GM19099 (cell line): ENCODE measurements around the gene GPRC5C.

Experiments
- POLR2A ChIP-seq: IDR thresholded peaks from 3 replicates; pipeline ENCODE4 v1.6.1; 2011; ENCODE audit warnings: low read depth; ENCODE audit not compliant: insufficient read length; ENCODE audit errors: extremely low read depth

GPRC5C gene

DNA sequence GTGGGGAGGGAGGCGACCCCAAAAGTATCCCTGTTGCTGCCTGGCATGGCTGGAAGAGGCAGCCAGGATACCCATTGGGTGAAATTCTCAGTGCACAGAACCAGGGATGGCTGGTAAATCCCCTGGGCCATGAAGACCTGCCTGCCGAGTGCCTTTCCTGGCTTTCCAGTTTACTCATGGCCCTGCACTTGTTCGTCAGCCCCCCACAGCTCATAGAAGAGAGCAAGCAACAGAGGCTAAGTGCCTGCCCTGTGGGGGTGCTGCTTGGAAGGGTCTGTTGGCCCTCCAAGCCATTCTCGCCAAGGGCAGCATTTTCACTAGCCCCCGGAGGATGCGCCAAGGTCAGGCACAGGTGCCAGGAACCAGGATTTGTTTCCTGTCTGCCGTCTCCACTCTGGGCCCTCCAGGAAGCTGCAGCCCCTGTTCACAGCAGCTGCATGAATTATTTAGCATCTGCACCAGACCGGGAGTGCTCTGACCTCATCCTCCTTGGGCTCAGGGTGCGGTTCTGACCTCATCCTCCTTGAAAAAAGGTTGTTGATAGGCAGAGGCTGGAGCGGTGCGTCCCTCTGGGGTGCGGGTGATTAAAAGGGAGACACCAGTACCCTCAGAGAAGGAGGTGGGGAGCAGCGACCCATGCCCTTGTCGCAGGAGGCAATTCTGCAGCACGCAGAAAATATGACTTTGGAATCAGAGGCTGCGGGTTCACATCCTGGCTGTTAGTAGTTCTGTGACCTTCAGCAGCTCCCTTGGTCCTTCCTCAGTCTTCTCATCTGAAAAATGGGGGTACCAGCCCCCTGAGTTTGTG, 20.3 kb downstream of the GPRC5C start:
- TF ChIP-seq POLR2A, result no peak

GRCh38 chr17:74452841-74453661, 21.2 kb downstream of the GPRC5C start:
- TF ChIP-seq POLR2A, result no peak

DNA sequence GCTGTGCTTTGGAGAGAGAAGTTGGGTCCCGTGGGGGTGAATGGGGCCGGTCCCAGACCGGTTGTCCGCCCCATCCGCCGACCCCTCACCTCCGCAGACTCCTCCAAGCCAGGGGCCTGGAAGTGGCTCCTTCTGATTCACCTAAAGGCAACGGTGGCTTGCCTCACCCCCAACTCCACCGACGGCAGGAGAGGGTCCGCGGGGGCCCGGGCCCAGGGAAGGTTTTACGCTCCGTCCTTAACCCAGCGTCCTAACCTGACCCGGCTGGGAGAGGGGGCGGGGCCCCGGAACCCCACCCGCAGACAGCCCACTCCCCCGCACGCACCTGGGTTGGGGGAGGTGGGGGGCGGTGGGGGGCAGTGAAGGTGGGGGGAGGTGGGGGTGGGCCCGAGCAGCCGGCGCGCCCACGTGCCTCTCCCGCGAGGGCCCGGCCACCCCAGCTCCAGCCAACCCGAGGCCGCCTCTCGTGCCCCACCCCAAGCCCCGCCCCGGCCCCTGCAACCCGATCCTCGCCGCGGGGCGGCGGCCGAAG, 21.8 kb downstream of the GPRC5C start:
- no peak for TF ChIP-seq POLR2A

DNA sequence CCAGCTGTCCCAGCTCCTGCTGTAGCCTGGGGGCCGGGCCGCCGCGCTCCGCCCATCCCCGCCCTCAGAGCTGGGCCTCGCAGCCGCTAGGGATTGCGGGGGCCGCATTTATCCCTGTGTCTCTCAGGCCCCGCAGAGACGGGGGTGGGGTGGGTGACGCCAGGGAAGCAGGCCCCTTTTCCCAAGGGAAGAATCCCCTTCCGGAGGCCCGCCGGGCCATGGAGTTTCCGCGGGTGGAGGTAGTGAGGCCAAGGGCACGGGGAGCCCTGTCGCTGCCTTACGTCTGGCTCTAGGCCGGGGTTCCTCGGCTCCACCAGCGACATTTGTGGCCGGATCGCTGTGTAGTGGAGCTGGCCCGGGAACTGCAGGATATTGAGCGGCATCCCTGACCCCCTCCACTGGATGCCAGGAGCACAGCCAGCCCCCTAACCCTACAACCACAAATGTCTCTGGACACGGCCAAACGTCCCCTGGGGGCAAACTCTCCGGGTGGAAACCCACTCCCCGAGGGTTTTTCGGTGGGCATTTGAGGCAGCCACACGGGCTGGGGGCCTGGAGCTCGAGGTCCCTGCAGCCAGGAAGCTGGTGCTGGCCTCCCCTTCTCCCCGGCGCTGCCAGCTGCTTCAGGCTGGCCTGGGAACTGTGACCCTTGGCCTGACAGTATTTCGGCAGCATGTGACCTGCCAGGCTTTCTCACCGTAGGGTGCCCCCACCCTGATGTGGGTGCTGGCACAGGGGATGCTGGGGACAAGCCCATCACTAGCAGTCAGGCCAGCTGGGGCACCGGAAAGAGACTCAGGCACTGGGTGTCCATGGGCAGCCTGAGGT, 22.5 kb downstream of the GPRC5C start:
- no peak for TF ChIP-seq POLR2A

DNA sequence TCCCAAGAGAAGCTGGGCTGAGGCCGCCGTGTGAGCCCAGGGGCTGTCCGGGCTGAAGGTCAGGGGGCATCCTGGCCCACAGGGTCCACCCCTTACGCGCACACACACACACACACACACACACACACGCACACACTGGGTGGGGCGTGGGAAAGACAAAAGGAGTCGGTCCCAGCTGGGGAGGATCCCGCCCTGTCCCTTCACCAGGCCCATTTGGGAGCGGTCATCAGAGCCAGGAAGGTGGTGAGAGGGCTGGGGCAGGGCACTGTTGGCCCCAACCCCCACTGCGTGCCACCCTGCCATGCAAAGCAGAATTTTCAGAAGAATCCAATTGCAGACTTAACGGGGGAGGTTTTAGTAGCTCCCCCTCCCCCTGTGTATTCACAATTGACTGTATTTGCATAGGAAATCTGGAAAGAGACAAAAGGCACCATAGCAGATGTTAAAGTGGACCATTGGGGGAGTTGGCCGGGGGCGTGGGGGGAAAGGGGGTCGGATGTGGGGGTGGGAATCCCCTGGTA, 23.2 kb downstream of the GPRC5C start:
- TF ChIP-seq POLR2A, result no peak

DNA sequence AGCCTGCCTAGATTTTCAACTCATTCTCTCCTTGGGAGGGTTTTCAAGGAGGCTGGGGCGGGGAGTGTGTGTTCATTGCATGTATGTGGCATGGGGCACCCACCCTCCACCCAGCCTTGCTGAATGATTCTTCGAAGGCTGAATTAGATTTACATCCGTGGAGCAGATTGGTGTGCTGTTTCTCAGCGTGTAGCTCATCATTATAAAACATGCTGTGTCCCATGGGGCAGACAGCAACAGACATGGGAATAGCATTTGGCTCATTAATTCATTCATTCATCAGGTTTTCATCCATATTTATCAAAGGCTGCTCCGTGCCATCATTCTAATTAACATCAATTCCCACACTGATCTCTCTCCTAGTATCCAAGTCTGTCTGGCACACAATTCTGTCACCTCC, 23.9 kb downstream of the GPRC5C start:
- TF ChIP-seq POLR2A, result no peak

DNA sequence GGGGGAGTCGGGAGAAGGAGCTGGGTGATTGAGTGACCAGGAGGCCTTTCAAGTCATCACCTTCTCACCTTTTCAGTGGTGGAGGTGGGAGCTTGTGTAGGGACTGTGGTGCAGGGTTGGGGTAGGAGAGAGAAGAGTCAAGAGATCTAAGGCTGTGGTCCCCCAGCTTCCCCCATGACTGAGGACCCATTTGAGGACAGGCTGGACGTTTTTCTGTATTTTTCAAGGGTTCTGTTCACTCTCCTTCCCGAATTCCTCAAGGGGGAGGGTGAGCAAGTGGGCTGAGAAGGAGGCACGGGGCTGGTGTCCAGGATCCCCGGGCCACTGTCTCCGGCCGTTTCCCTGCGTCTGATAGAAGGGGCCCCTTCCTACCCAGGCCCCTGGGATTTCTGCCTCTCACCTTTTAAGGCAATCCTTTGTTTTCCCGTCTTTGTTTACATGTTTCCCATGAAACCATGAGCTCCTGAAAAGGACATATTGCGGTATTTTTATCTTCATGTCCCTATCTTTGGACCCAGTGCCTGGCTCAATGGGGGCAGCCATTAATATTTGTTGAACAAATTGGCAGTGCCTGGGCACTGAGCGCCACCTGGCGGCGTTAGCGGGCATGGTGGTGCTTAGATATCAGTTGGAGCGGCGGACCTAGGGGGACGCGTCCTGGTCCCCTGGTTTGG, 25.4 kb downstream of the GPRC5C start:
- TF ChIP-seq POLR2A, result no peak

DNA sequence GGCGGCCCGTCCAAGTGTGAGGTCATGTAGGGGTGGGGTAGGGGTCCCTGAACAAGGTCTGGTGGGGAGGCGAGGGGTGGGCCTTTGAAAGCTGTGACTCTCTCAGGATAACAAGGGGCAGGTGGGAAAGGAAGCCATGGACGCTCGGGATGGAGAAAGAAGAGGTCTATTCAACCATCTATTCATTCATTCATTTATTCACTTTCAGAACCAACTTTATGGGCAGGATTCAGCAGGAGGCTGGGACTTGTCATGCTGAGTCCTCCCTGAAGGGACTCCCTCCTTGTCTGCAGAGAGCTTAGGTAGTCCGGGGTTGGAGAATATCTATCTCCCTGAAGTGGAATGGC, 25.9 kb downstream of the GPRC5C start:
- TF ChIP-seq POLR2A, result no peak

DNA sequence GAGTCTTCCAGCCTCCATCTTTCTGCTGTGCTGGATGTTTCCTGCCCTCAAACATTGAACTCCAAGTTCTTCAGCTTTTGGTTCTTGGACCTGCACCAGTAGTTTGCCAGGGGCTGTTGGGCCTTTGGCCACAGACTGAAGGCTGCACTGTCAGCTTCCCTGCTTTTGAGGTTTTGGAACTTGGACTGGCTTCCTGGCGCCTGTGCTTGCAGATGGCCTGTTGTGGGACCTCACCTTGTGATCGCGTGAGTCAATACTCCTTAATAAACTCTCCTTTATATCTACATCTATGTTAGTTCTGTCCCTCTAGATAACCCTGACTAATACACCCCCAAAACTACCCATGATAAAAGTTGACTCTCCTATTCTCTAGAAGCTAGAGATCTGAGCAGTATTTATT, 26.9 kb downstream of the GPRC5C start:
- TF ChIP-seq POLR2A, result no peak

DNA sequence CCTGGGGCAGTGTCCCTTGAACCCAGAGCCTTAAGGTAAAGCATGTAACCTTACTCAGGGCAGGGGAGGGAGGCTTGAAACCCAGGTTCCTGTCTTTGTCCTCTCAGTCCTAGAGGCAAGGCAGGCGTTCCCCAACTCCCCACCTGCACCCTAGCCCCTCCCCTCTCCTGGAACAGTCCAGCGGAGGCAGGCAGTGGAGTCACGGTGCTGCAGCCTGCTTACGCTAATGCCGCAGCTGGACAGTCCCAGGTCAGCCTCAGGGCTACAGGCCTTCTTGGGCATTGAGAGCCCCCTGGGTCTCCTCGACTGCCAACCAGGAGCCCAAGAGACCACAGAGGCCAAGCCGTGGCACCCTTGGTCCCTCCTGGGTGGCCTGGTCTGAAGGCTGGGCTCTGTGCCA, 27.7 kb downstream of the GPRC5C start:
- TF ChIP-seq POLR2A, result no peak

DNA sequence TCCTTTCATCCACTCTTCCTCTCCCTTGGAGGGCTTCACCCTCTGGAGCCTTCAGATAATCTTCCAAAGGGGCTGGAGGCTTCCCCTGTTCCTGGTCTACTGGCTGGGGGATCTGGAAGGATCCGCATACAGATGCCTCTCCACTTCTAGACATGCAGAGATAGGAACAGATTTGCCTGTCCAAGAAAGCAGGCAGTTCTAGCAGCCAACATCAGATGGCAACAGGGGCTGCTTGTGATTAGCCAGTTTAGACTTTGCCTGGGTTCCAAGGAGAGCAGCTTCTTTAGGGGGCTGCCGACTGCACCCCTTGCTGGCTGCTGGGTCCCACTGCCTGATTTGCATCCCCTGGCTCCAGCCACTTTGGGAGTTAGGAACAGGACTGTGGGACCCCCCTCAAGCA, 28.4 kb downstream of the GPRC5C start:
- no peak for TF ChIP-seq POLR2A

GRCh38 chr17:74460996-74461395, 29.1 kb downstream of the GPRC5C start:
- TF ChIP-seq POLR2A, result no peak

DNA sequence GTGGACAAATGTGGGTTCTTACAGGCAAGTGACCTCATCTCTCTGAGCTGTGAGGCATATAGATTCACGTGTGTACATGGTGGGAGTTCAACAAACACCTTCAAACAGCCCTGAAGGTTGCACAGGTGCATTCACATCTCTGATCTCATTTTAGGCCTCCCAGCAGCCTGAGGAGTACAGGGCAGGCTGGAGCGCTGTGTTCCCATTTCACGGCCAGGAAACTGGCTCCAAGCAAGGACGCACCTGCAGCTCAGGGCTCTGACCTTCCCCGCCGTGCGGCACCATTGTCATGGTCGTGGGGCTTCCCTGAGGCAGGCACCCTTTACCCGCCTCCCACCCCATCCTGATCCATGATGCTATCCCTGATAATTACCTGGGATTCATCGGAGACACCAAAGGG, 29.7 kb downstream of the GPRC5C start:
- TF ChIP-seq POLR2A, result no peak

- TF ChIP-seq POLR2A, result no peak
These were observed 33.0 kb downstream of the GPRC5C start for GRCh38 chr17:74464730-74465377.
